K562 (cell line): ENCODE data around the gene RBMS1. TPM values are rescaled to one million over a fixed set of nuclear protein-coding genes. Genes with fewer than 3 reads are reported as not detected.

ENCODE experiments used
- ATAC-seq: fragments of 200-7000 bp; cut with Tn5 transposase; 3 replicates; pipeline ENCODE4 v1.9.1; 2020; ENCODE audit warnings: moderate library complexity
- BruUV-seq: library from RNA; stranded (reverse); fragments of 400-500 nt; replicated peaks from 2 replicates; lab custom pipeline; 2021; lab: Mats Ljungman, UMichigan
- CTCF ChIA-PET: fragments of 300-600 bp; formaldehyde crosslinking; extraction: SDS; loops from one replicate; lab custom pipeline; 2021; ENCODE audit warnings: low intra/inter-chr PET ratio; lab: Yijun Ruan, JAX
- POLR2A ChIA-PET: fragments of 300-600, 350-650 bp; sonication (Branson Sonifier 250); formaldehyde crosslinking; extraction: SDS; loops from one replicate; lab custom pipeline; 2021; ENCODE audit warnings: antibody characterized with exemption, inconsistent platforms; lab: Yijun Ruan, JAX
- DNase-seq, 4 experiments: peaks; one replicate each; pipeline versions ENCODE4 v3.0.0 to v3.0.0-alpha.2; 2011 to 2018; ENCODE audit warnings: low spot score in 3 of 4, mixed read lengths in 3 of 4; ENCODE audit errors: extremely low read depth in 1 of 4
- FAIRE-seq: peaks from 2 replicates; lab custom pipeline; 2011; peaks lifted over from hg19 to GRCh38; lab: Jason Lieb, UNC
- H2AFZ ChIP-seq: 2 replicates; pipeline ENCODE4 v1.6.0; 2011; ENCODE audit warnings: low read depth, low read length, control low read depth, inconsistent platforms
- H3K27ac ChIP-seq: fragments of 200-600 bp; 3 replicates; pipeline ENCODE4 v1.8.0; 2011; ENCODE audit warnings: low read depth, mild to moderate bottlenecking, control low read depth, inconsistent platforms, low read length, moderate library complexity, mixed read lengths; ENCODE audit errors: extremely low read depth
- H3K27me3 ChIP-seq, 2 experiments: fragments of 300-600 bp in 1 of 2; 2 replicates in 1 of 2; 3 replicates in 1 of 2; pipeline versions ENCODE4 v1.6.0 to v1.8.0; 2011; ENCODE audit warnings: inconsistent platforms in 2 of 2, low read length in 2 of 2, mild to moderate bottlenecking in 1 of 2, mixed read lengths in 1 of 2, moderate library complexity in 1 of 2; ENCODE audit not compliant: control insufficient read depth in 2 of 2, insufficient read depth in 2 of 2
- H3K36me3 ChIP-seq: fragments of 300-600 bp; 3 replicates; pipeline ENCODE4 v1.8.0; 2011; ENCODE audit warnings: mild to moderate bottlenecking, low read length, inconsistent platforms; ENCODE audit not compliant: control insufficient read depth, insufficient read depth
- H3K4me1 ChIP-seq, 2 experiments: fragments of 200-600 bp in 1 of 2; replicated peaks in 1 of 2; 2 replicates in 1 of 2; 3 replicates in 1 of 2; pipeline versions ENCODE4 v1.5.1 to v1.8.0; 2011; ENCODE audit warnings: inconsistent platforms in 2 of 2, low read length in 2 of 2, mild to moderate bottlenecking in 1 of 2, mixed read lengths in 1 of 2, moderate library complexity in 1 of 2; ENCODE audit not compliant: control insufficient read depth in 2 of 2, insufficient read depth in 2 of 2
- H3K4me2 ChIP-seq: 2 replicates; pipeline ENCODE4 v1.6.1; 2011; ENCODE audit warnings: low read length, control low read depth, inconsistent platforms, mixed read lengths; ENCODE audit not compliant: insufficient read depth
- H3K4me3 ChIP-seq: fragments of 200-600 bp; sonication (generic), shearing (Covaris generic); 2 replicates; pipeline ENCODE4 v1.5.1; 2016; ENCODE audit warnings: control low read depth, inconsistent platforms
- H3K79me2 ChIP-seq: fragments of 200-600 bp; 3 replicates; pipeline ENCODE4 v1.8.0; 2011; ENCODE audit warnings: low read length, inconsistent platforms; ENCODE audit not compliant: control insufficient read depth, insufficient read depth
- H3K9ac ChIP-seq, 2 experiments: 2 replicates each; pipeline versions ENCODE4 v1.6.0 to v1.6.1; 2011; ENCODE audit warnings: low read depth in 2 of 2, low read length in 2 of 2, control low read depth in 1 of 2, inconsistent platforms in 1 of 2, mild to moderate bottlenecking in 1 of 2, mixed read lengths in 1 of 2; ENCODE audit not compliant: insufficient read depth in 1 of 2
- H3K9me1 ChIP-seq: one replicate; pipeline ENCODE4 v1.6.0; 2011; ENCODE audit warnings: inconsistent platforms, mild to moderate bottlenecking, low read length, moderate library complexity; ENCODE audit not compliant: control insufficient read depth, insufficient read depth
- H3K9me3 ChIP-seq: replicated peaks from 2 replicates; pipeline ENCODE4 v1.5.1; 2011; ENCODE audit warnings: low read depth, low read length, inconsistent platforms; ENCODE audit not compliant: control insufficient read depth, insufficient read depth
- H4K20me1 ChIP-seq: replicated peaks from 2 replicates; pipeline ENCODE4 v1.6.1; 2011; ENCODE audit warnings: low read length, inconsistent platforms, mixed read lengths; ENCODE audit not compliant: control insufficient read depth, insufficient read depth
- ESRRB ChIP-seq: fragments of 250-450 bp; sonication (Bioruptor Pico); IDR thresholded peaks from 2 replicates; pipeline ENCODE4 v1.5.0; 2020; ENCODE audit warnings: mild to moderate bottlenecking, moderate library complexity, borderline replicate concordance
- HDGF ChIP-seq: fragments of 450-650 bp; IDR thresholded peaks from 2 replicates; pipeline ENCODE4 v1.6.1; 2016
- OTX1 ChIP-seq: fragments of 450-650 bp; formaldehyde crosslinking; IDR thresholded peaks from 2 replicates; pipeline ENCODE4 v1.4.0; 2022; ENCODE audit warnings: mild to moderate bottlenecking
- TFE3 ChIP-seq: fragments of 450-650 bp; formaldehyde crosslinking; IDR thresholded peaks from 2 replicates; pipeline ENCODE4 v1.4.0; 2020; ENCODE audit warnings: mild to moderate bottlenecking, mixed read lengths
- U2AF1 ChIP-seq: fragments of 200-400 bp; formaldehyde crosslinking; optimal IDR thresholded peaks from 2 replicates; pipeline ENCODE3; 2017; ENCODE audit warnings: mild to moderate bottlenecking, low read depth, low read length, moderate library complexity
- ZBTB5 ChIP-seq: fragments of 450-650 bp; IDR thresholded peaks from 2 replicates; pipeline ENCODE4 v1.6.1; 2017; ENCODE audit warnings: antibody characterized with exemption
- ZC3H11A ChIP-seq: IDR thresholded peaks from 2 replicates; pipeline ENCODE4 v1.6.1; 2012; ENCODE audit warnings: low read depth, low read length, improper control_type of control experiment
- WGBS: fragments of 100-300 bp; shearing (Covaris generic); methylation state at CpG from one replicate; pipeline ENCODE4 v1.1.6; 2016; ENCODE audit warnings: low coverage, mixed read lengths; ENCODE audit not compliant: insufficient coverage; ENCODE audit errors: missing lambda C conversion rate; 5-methylcytosine and 5-hydroxymethylcytosine counted together
- in situ Hi-C: fragments of 300-500 bp; cut with MboI; formaldehyde crosslinking; loops from 4 replicates; pipeline ENCODE4 v1.15.0; 2018; ENCODE audit warnings: inconsistent platforms, mixed read lengths
- intact Hi-C: fragments of 100-400 bp; cut with micrococcal nuclease; formaldehyde crosslinking; loops from 2 replicates; pipeline ENCODE4 v1.14.2; 2022
- polyA plus RNA-seq, 8 experiments: library from polyadenylated mRNA; depleted of rRNA in 4 of 8; stranded (reverse) in 5 of 8; unstranded in 3 of 8; fragments of >200 nt; fragmentation: Nextera tagmentation in 2 of 8; fragmentation: Illumina TruSeq in 1 of 8; extraction: Ambion mirVana in 2 of 8; extraction: Trizol in 1 of 8; gene quantifications; 2 replicates each; pipeline versions ENCODE4 v1.2.1 to v1.2.3, GENCODE V29; 2011 to 2014; ENCODE audit warnings: inconsistent platforms in 1 of 8, missing spikeins in 1 of 8
- total RNA-seq, 7 experiments: library from RNA; depleted of rRNA in 6 of 7; stranded (reverse); fragments of >200 nt in 6 of 7; fragmentation: Illumina TruSeq in 2 of 7; extraction: Trizol in 2 of 7; gene quantifications; 2 replicates each; pipeline versions ENCODE4 v1.2.1 to v1.2.3, GENCODE V29; 2011 to 2021; ENCODE audit warnings: low replicate concordance in 1 of 7

RBMS1 gene
- total and polyA plus RNA-seq, 9 of the 15 experiments (the other 6 are each of a cell fraction or from before 2014, with no cell fraction given) = 0.04 to 0.31 (median 0.09) TPM; not detected in 6

- Histone ChIP-seq H3K27ac (no peak overlapping the region), H2AFZ (no peak overlapping the region), H3K9me1 (no peaks in the 10 kb centered on the region), H3K36me3 (no peaks in the 10 kb centered on the region), H3K4me3 (no peak overlapping the region)
- no peak for DNase-seq
- intact Hi-C loops = no loop called here
- ATAC-seq = no peak
- CTCF ChIA-PET = no interaction called here
- no TSS peak for BruUV-seq
- FAIRE-seq = no peak
- TF ChIP-seq HDGF (no peak), TFE3 (CRISPR knock-in tag) (no peak), ZC3H11A (no peak), ZBTB5 (no peak), ESRRB (CRISPR knock-in tag) (no peak), OTX1 (CRISPR knock-in tag) (no peak), U2AF1 (no peak)
- TF ChIP-seq, all 486 proteins: peak for 0
- POLR2A ChIA-PET = no interaction called here
- Histone ChIP-seq H3K9ac (no peak overlapping the region), H3K4me2 (no peak overlapping the region), H4K20me1 (no peaks in the 10 kb centered on the region), H3K4me1 (no peaks in the 10 kb centered on the region), H3K9me3 (no peaks in the 10 kb centered on the region), H3K27me3 (no peaks in the 10 kb centered on the region), H3K79me2 (no peaks in the 10 kb centered on the region)
- in situ Hi-C loops = no loop called here
- WGBS = 0% methylated on average over 3 of the region's 3 CpGs
Measured at GRCh38 chr2:160507046-160507407, 13.4 kb upstream of the RBMS1 start.
